B cell (primary cell): ENCODE results near the gene TOMM34. TPM values are rescaled to one million over a fixed set of nuclear protein-coding genes. Genes with fewer than 3 reads are reported as not detected.

Source experiments
- ATAC-seq: fragments of 200-7000 bp; cut with Tn5 transposase; one replicate; pipeline ENCODE4 v1.10.0; 2021; ENCODE audit warnings: low read depth, mild to moderate bottlenecking, moderate number of reproducible peaks, moderate library complexity
- CTCF ChIA-PET: fragments of 350-600 bp; sonication (Branson Sonifier 250); formaldehyde crosslinking; loops from one replicate; lab custom pipeline; 2021; ENCODE audit warnings: antibody characterized with exemption, inconsistent platforms; lab: Charles Lee
- POLR2A ChIA-PET: fragments of 350-600 bp; sonication (Branson Sonifier 250); formaldehyde crosslinking; loops from one replicate; lab custom pipeline; 2021; ENCODE audit warnings: antibody characterized with exemption; lab: Charles Lee
- DNase-seq: peaks from one replicate; pipeline ENCODE4 v3.0.0; 2013
- H2AFZ ChIP-seq: 2 replicates; pipeline ENCODE4 v1.6.1; 2012; ENCODE audit warnings: mild to moderate bottlenecking, low read depth, low read length; ENCODE audit not compliant: insufficient read depth, poor library complexity, severe bottlenecking
- H3K27ac ChIP-seq, 2 donors: 1 replicate in 1 of 2; 2 replicates in 1 of 2; pipeline ENCODE4 v1.5.1; 2012 to 2013; ENCODE audit warnings: low read length in 2 of 2, mild to moderate bottlenecking in 2 of 2, moderate library complexity in 1 of 2
- H3K27me3 ChIP-seq, 4 experiments: fragments of 200-600 bp in 1 of 4; sonication (generic) in 1 of 4; replicated peaks in 1 of 4; 1 replicate in 2 of 4; 2 replicates in 2 of 4; pipeline versions ENCODE4 v1.6.1 to v1.7.0; 2013 to 2016; ENCODE audit warnings: low read length in 3 of 4, mild to moderate bottlenecking in 2 of 4, mixed read lengths in 1 of 4, moderate library complexity in 1 of 4; ENCODE audit not compliant: insufficient read depth in 4 of 4, control insufficient read depth in 3 of 4; ENCODE audit errors: control extremely low read depth in 1 of 4
- H3K36me3 ChIP-seq, 2 experiments: replicated peaks in 1 of 2; 1 replicate in 1 of 2; 2 replicates in 1 of 2; pipeline versions ENCODE4 v1.6.1 to v1.7.1; 2013; ENCODE audit warnings: low read length in 1 of 2; ENCODE audit not compliant: insufficient read depth in 2 of 2, control insufficient read depth in 1 of 2; ENCODE audit errors: control extremely low read depth in 1 of 2, extremely low read depth in 1 of 2
- H3K4me1 ChIP-seq, 2 donors: fragments of 200-600 bp in 1 of 2; sonication (generic) in 1 of 2; 1 replicate in 1 of 2; 2 replicates in 1 of 2; pipeline versions ENCODE4 v1.5.1 to v1.6.1; 2013 to 2017; ENCODE audit warnings: low read length in 2 of 2; ENCODE audit not compliant: control insufficient read depth in 2 of 2, insufficient read depth in 2 of 2
- H3K4me2 ChIP-seq: replicated peaks from 2 replicates; pipeline ENCODE3; 2012; ENCODE audit warnings: mild to moderate bottlenecking, low read depth, low read length; ENCODE audit not compliant: poor library complexity, severe bottlenecking
- H3K4me3 ChIP-seq, 5 experiments: fragments of 200-600 bp in 1 of 5; sonication (generic) in 1 of 5; 1 replicate in 3 of 5; 2 replicates in 2 of 5; pipeline versions ENCODE4 v1.5.1 to v1.7.0; 2011 to 2016; ENCODE audit warnings: low read length in 4 of 5, mild to moderate bottlenecking in 4 of 5, low read depth in 2 of 5, control low read depth in 1 of 5, moderate library complexity in 1 of 5; ENCODE audit not compliant: insufficient read depth in 1 of 5; ENCODE audit errors: control extremely low read depth in 1 of 5, extremely low read depth in 1 of 5
- H3K79me2 ChIP-seq: fragments of 200-600 bp; sonication (generic); one replicate; pipeline ENCODE4 v1.6.0; 2016; ENCODE audit warnings: low read length; ENCODE audit not compliant: control insufficient read depth, insufficient read depth
- H3K9ac ChIP-seq: fragments of 200-600 bp; sonication (generic); 2 replicates; pipeline ENCODE4 v1.6.1; 2017; ENCODE audit warnings: mild to moderate bottlenecking, low read length, moderate library complexity
- H3K9me3 ChIP-seq, 3 donors: one replicate each; pipeline versions ENCODE4 v1.6.1 to v1.7.1; 2013; ENCODE audit warnings: low read length in 2 of 3; ENCODE audit not compliant: control insufficient read depth in 2 of 3, insufficient read depth in 1 of 3; ENCODE audit errors: control extremely low read depth in 1 of 3
- H4K20me1 ChIP-seq: 2 replicates; pipeline ENCODE4 v1.6.0; 2012; ENCODE audit warnings: mild to moderate bottlenecking, low read length; ENCODE audit not compliant: insufficient read depth, control insufficient read depth, poor library complexity, severe bottlenecking
- H3K27ac Mint-ChIP-seq: one replicate; pipeline ENCODE4 v1.8.0; 2021; ENCODE audit warnings: mixed read lengths
- H3K27me3 Mint-ChIP-seq: one replicate; pipeline ENCODE4 v1.8.0; 2021; ENCODE audit warnings: mixed read lengths
- H3K4me1 Mint-ChIP-seq: one replicate; pipeline ENCODE4 v1.8.0; 2021; ENCODE audit warnings: mixed read lengths
- H3K4me3 Mint-ChIP-seq: one replicate; pipeline ENCODE4 v1.8.0; 2021; ENCODE audit warnings: mixed read lengths
- H3K9me3 Mint-ChIP-seq: one replicate; pipeline ENCODE4 v1.8.0; 2022; ENCODE audit warnings: mixed read lengths; ENCODE audit not compliant: insufficient read depth
- EZH2 ChIP-seq: IDR thresholded peaks from 2 replicates; pipeline ENCODE4 v1.6.1; 2012; ENCODE audit warnings: borderline replicate concordance, low read depth, mild to moderate bottlenecking, moderate library complexity, low read length; ENCODE audit not compliant: insufficient read depth, poor library complexity, severe bottlenecking
- WGBS: methylation state at CpG from one replicate; pipeline ENCODE4 v1.1.5; 2013; ENCODE audit warnings: missing lambda C conversion rate; ENCODE audit not compliant: insufficient coverage; 5-methylcytosine and 5-hydroxymethylcytosine counted together
- intact Hi-C: fragments of 100-400 bp; cut with micrococcal nuclease; formaldehyde crosslinking; loops from one replicate; pipeline ENCODE4 v1.10.0; 2022
- polyA plus RNA-seq: library from polyadenylated mRNA; depleted of rRNA; stranded (reverse); fragments of >200 nt; gene quantifications from 2 replicates; pipeline ENCODE4 v1.2.3, GENCODE V29; 2012
- total RNA-seq, 2 donors: library from RNA; stranded (reverse); fragments of 120-200 nt in 1 of 2; gene quantifications; 1 replicate in 1 of 2; 2 replicates in 1 of 2; pipeline versions ENCODE4 v1.2.3 to v1.2.4, GENCODE V29; 2013 to 2022
- TF ChIP-seq, protein P1 (sequence below): fragments of 200-600 bp; IDR thresholded peaks from one replicate; pipeline ENCODE4 v1.8.0; 2022; ENCODE audit warnings: antibody characterized with exemption, mild to moderate bottlenecking

Gene TOMM34
- total and polyA plus RNA-seq, 2 donors (not counting 1 experiment from before 2014, with no cell fraction given), result 19.1 to 21.8 TPM

GRCh38 chr20:44966030-44966961 is 6.1 kb upstream of the TOMM34 start, which contains the start of gene STK4:
Gene STK4, plus strand, starts transcription at chr20:44966512. Its CDS starts 57 bp downstream, at chr20:44966569.
- CTCF ChIA-PET, result interaction anchor here (1.1 to 4.1 kb wide), 10 partner anchors 12 to 78 kb away, joined by 3 to 32 read pairs (median 4); no protein-coding TSS in a partner anchor
- POLR2A ChIA-PET, result interaction anchor here (0.7 to 5.6 kb wide), 5 partner anchors 12 to 57 kb away, joined by 4 to 43 read pairs (median 4); partner anchors contain the start of gene PABPC1L
- H3K36me3 ChIP-seq, result peaks cover 2 to 3% of the 10 kb centered on the region in 2 experiments
- no peak for TF ChIP-seq EZH2
- TF ChIP-seq, protein P1, sequence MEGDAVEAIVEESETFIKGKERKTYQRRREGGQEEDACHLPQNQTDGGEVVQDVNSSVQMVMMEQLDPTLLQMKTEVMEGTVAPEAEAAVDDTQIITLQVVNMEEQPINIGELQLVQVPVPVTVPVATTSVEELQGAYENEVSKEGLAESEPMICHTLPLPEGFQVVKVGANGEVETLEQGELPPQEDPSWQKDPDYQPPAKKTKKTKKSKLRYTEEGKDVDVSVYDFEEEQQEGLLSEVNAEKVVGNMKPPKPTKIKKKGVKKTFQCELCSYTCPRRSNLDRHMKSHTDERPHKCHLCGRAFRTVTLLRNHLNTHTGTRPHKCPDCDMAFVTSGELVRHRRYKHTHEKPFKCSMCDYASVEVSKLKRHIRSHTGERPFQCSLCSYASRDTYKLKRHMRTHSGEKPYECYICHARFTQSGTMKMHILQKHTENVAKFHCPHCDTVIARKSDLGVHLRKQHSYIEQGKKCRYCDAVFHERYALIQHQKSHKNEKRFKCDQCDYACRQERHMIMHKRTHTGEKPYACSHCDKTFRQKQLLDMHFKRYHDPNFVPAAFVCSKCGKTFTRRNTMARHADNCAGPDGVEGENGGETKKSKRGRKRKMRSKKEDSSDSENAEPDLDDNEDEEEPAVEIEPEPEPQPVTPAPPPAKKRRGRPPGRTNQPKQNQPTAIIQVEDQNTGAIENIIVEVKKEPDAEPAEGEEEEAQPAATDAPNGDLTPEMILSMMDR, result peak; percentile 68
- Mint-ChIP-seq H3K4me3 (peak within 1 kb of the TSS; percentile 94), H3K27ac (peak within 1 kb of the TSS; percentile 98), H3K27me3 (no peaks in the 10 kb centered on the region), H3K9me3 (no peaks in the 10 kb centered on the region), H3K4me1 (peaks cover 54% of the 10 kb centered on the region)
- H3K9ac ChIP-seq, result peak within 1 kb of the TSS; percentile 84
- intact Hi-C loops, result loop anchor here (1.0 to 10.0 kb wide), 6 partner anchors 25 to 825 kb away; partner anchors contain the start of genes DNTTIP1, PKIG, SERINC3 and WFDC3
- H3K27ac ChIP-seq, result peak within 1 kb of the TSS; percentile 91
- H3K27me3 ChIP-seq, result no peaks in the 10 kb centered on the region
- peak within 1 kb of the TSS; percentile 80 for H2AFZ ChIP-seq
- H4K20me1 ChIP-seq, result peaks cover 5% of the 10 kb centered on the region
- H3K4me2 ChIP-seq, result peak within 1 kb of the TSS; percentile 76
- ATAC-seq, result peak; percentile 86
- H3K4me1 ChIP-seq, result peaks cover 47 to 59% of the 10 kb centered on the region in 2 donors
- H3K9me3 ChIP-seq, result no peaks in the 10 kb centered on the region
- H3K4me3 ChIP-seq, result peak within 1 kb of the TSS; percentile 86 to 99 (median 90)
- H3K79me2 ChIP-seq, result peaks cover 71% of the 10 kb centered on the region
- under 1% methylated on average over 68 of the region's 68 CpGs for WGBS
- peak; percentile 98 for DNase-seq
